Hippocampal formation (tissue), 2 donors: ENCODE results near the gene OPCML.

Source experiments
- DNase-seq, 2 donors: peaks; one replicate each; lab custom pipeline; 2025; lab: John Stamatoyannopoulos, UW

The OPCML gene

GRCh38 chr11:132610216-132610615, 922.1 kb downstream of the OPCML start:
- no peak for DNase-seq

- DNase-seq: peak in 1 of 2 donors; percentile 34
Observed at GRCh38 chr11:132607575-132607974, 924.7 kb downstream of the OPCML start.

- no peak for DNase-seq
Observed at GRCh38 chr11:132605825-132606570, 926.3 kb downstream of the OPCML start.

GRCh38 chr11:132604431-132604830, 927.9 kb downstream of the OPCML start:
- DNase-seq: no peak

- peak in 1 of 2 donors; percentile 13 for DNase-seq
Observed at GRCh38 chr11:132601875-132602274, 930.4 kb downstream of the OPCML start.

- DNase-seq: no peak
Observed at GRCh38 chr11:132595711-132596134, 936.6 kb downstream of the OPCML start.

- no peak for DNase-seq
Observed at GRCh38 chr11:132595246-132595645, 937.1 kb downstream of the OPCML start.

GRCh38 chr11:132590986-132591385, 941.3 kb downstream of the OPCML start:
- no peak for DNase-seq

- no peak for DNase-seq
Observed at GRCh38 chr11:132590554-132590953, 941.7 kb downstream of the OPCML start.

GRCh38 chr11:132589791-132590190, 942.5 kb downstream of the OPCML start:
- DNase-seq: no peak

GRCh38 chr11:132588366-132588765, 943.9 kb downstream of the OPCML start:
- no peak for DNase-seq

- no peak for DNase-seq
Observed at GRCh38 chr11:132587716-132588115, 944.6 kb downstream of the OPCML start.

- no peak for DNase-seq
Observed at GRCh38 chr11:132586801-132587200, 945.5 kb downstream of the OPCML start.

GRCh38 chr11:132579634-132580327, 952.5 kb downstream of the OPCML start:
- no peak for DNase-seq

- no peak for DNase-seq
Observed at GRCh38 chr11:132579136-132579535, 953.2 kb downstream of the OPCML start.

- DNase-seq: no peak
Observed at GRCh38 chr11:132578580-132578979, 953.7 kb downstream of the OPCML start.

GRCh38 chr11:132576706-132577105, 955.6 kb downstream of the OPCML start:
- no peak for DNase-seq

- DNase-seq: no peak
Observed at GRCh38 chr11:132564091-132564885, 968.0 kb downstream of the OPCML start.

GRCh38 chr11:132563050-132563449, 969.3 kb downstream of the OPCML start:
- DNase-seq: no peak

GRCh38 chr11:132561937-132562336, 970.4 kb downstream of the OPCML start:
- no peak for DNase-seq

- no peak for DNase-seq
Observed at GRCh38 chr11:132559331-132560036, 972.8 kb downstream of the OPCML start.

GRCh38 chr11:132556316-132556715, 976.0 kb downstream of the OPCML start:
- DNase-seq: no peak
